ENCODE results near the gene ACVR2B.

GRCh38 chr3:38488949-38489348 lies 35.3 kb downstream of the ACVR2B start:
- TF ChIP-seq, protein P1, sequence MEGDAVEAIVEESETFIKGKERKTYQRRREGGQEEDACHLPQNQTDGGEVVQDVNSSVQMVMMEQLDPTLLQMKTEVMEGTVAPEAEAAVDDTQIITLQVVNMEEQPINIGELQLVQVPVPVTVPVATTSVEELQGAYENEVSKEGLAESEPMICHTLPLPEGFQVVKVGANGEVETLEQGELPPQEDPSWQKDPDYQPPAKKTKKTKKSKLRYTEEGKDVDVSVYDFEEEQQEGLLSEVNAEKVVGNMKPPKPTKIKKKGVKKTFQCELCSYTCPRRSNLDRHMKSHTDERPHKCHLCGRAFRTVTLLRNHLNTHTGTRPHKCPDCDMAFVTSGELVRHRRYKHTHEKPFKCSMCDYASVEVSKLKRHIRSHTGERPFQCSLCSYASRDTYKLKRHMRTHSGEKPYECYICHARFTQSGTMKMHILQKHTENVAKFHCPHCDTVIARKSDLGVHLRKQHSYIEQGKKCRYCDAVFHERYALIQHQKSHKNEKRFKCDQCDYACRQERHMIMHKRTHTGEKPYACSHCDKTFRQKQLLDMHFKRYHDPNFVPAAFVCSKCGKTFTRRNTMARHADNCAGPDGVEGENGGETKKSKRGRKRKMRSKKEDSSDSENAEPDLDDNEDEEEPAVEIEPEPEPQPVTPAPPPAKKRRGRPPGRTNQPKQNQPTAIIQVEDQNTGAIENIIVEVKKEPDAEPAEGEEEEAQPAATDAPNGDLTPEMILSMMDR (IDR thresholded peaks at IDR 0.05) = no peak
- TF ChIP-seq POLR2AphosphoS5 (IDR thresholded peaks at IDR 0.05) = no peak
- TF ChIP-seq POLR2A (IDR thresholded peaks at IDR 0.05) = no peak
- TF ChIP-seq EP300 (IDR thresholded peaks at IDR 0.05) = no peak

Data from stomach (tissue), 4 donors.